ENCODE results near the gene CDK15. TPM values are rescaled to one million over a fixed set of nuclear protein-coding genes. Genes with fewer than 3 reads are reported as not detected.

The CDK15 gene
- polyA plus RNA-seq, 1 donor = 2.9 TPM

DNA sequence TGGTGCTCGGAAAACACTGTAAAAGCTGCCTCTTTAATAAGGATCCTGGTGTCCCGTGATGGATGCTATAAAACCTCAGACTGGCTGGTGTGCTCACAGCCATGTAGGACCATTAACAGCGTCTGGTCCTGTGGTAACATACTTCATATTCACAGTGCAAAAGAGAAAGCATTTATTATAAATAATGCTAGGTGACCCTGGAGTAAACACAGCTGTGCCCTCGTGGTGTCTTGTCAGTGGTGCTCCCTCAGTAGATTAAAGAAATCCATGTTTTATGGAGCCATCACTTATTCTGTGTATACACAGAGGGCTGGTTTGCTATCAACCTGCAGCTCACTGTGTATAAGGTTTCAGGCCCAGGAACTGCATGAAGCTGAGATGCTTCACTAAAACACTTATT is 106.9 kb downstream of the CDK15 start:
- no peak for DNase-seq

- no peak for DNase-seq
These were observed 109.1 kb downstream of the CDK15 start for GRCh38 chr2:201915446-201915845.

DNA sequence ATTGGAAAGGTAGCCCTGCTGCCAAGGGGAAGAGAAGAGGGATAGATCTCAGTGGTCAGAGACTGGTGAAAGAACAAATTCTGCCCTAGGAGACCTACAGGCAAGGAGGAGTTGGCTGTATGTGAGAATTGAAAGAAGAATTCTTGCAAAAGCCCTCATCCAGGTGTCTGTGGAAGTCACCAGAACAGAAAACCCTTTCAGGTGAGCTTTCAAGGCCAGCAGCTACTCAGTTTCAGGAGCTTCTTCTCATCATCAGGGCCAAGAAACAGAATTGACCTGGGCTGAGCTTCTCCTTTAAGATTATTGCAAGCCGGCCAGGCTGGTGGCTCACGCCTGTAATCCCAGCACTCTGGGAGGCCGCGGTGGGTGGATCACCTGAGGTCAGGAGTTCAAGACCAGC is 110.2 kb downstream of the CDK15 start:
- no peak for DNase-seq

GRCh38 chr2:201918616-201919307 is 112.4 kb downstream of the CDK15 start:
- no peak for DNase-seq

DNA sequence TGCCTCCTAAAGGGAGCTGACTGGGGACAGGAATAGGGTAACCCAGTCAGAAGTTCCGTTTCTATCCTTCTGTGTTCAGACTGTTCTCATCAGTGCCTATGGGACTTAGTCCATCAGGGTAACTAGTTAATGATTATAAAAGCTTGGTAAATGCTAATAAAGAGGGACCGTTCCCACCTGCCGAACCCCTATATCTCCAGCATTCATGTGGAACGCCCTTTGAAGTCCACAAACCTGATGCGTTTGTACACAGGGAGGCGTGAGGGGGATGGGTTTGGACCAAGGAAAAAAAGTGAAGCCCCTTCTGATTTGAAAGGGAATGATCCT is 112.9 kb downstream of the CDK15 start:
- DNase-seq = no peak

DNA sequence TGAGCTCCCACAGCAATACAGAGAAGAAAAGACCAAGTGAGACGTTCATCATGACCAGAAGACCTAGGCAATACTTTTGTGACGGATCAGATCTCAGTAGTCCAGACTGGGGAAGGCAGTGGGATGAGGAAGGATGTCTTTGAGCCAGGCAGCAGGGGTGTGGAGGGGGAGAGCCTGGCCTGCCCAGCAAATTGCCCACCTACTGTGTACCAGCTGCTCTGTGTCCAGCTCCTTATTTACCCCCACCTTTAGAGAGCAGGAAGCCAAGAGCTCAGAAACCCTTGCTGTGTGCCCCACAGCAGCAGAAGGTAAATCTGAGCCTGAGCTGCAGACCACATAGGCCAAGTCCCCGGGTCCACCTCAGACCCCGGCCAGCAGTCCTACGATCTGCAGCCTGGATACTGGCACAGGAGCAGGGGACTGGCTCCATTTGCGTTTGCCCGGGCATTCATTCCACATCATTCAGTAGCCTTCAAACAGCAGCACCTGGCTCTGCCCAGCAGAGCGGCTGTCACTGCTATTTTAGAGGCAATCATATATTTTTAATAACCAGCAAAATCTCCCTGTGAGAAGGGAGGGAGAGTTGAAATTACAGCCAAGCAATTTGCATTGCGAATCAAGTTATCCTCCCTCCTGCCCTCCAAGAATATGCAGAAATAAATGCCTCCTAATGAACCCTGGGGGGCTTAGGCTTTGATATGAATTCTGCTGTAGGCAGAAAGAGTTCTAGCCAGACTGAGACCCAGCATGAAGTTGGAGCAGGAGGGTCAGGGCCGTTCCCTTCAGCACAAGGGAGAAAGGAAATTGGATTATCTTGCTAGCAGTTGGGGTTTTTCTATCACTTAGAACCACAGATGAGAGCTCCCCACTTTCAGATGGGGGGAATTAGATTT is 117.3 kb downstream of the CDK15 start:
- DNase-seq = no peak

GRCh38 chr2:201924453-201924852 is 118.1 kb downstream of the CDK15 start:
- DNase-seq = no peak

GRCh38 chr2:201925056-201925455 is 118.7 kb downstream of the CDK15 start:
- no peak for DNase-seq

- no peak for DNase-seq
These were observed 119.7 kb downstream of the CDK15 start for GRCh38 chr2:201926067-201926466.

DNA sequence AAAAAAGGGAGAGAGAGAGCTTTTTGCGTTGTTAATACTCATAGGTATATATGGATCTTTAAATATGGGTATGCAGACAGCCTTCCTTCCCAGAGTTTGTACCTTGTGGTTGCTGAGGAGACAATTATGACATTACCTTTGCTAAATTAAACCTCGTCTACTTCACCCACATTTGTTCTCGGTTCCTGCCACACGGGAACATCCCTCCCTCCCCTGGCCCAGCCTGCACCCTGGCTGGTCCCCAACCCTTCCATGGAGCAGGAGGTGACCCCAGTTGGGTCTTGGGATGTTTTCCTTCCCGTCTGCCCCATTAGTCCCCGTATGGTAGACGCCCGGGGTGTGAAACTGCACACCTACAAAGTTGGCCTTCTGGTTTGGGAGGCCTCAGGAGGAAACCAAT is 122.0 kb downstream of the CDK15 start:
- DNase-seq = no peak

- DNase-seq = no peak
These were observed 123.1 kb downstream of the CDK15 start for GRCh38 chr2:201929281-201930026.

DNA sequence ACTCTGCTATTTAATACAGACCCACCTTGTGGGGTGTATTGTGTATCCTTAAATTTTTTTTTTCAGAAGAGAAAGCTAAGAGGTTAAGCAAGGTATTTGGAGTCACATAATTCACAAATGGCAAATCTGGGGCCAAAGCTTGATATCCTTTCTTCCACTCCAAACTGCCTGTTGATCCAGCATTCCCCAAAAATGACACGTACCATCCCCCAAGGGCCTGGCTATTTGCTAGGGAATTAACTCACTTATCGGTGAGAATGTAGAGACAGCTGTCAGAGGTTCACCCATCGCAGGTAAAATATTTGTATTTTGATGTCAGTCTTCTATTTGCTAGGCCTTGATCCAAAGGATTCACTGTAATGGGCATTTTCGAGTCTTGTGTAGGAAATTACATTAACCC is 123.7 kb downstream of the CDK15 start:
- DNase-seq = no peak

GRCh38 chr2:201930831-201931230 is 124.5 kb downstream of the CDK15 start:
- DNase-seq = no peak

- DNase-seq = no peak
These were observed 125.1 kb downstream of the CDK15 start for GRCh38 chr2:201931475-201931874.

DNA sequence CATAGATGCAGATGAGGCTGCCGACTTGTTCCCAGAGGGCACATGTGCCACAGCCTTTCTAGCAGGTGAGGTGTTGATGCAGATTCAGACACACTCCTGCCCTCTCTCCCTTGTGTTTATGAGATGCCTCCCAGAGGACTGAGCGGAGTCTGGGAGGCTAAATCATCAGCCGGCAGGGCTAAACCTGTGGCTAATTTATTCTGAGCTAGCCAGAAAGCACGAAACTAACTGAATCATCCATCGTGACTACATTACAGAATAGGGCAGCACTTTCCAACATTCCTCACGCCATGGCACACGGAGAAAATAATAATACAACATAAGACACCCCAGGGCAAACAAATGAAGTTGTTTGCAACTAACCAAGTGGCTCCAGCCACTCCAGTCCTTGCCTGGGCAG is 125.6 kb downstream of the CDK15 start:
- no peak for DNase-seq

DNA sequence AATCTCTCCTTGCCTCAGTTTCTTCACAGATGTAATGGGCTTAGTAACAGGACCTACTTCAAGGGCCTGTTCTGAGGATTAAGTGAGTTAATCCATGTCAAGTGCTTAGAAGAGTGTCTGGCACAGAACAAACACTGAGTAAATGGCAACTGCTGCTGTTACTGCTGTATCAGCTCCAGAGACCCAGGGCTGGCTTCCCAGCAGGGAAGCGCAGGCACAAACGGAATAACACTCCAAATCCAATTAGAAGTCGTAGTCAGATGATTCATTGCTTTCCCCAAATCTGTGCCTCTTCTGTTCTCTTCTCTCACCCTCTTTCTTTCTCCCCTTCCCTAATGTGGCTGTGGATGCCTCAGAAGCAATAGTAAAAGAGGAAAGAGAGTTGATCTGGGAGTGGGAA is 126.2 kb downstream of the CDK15 start:
- no peak for DNase-seq

- DNase-seq = no peak
These were observed 127.5 kb downstream of the CDK15 start for GRCh38 chr2:201933792-201934237.

DNA sequence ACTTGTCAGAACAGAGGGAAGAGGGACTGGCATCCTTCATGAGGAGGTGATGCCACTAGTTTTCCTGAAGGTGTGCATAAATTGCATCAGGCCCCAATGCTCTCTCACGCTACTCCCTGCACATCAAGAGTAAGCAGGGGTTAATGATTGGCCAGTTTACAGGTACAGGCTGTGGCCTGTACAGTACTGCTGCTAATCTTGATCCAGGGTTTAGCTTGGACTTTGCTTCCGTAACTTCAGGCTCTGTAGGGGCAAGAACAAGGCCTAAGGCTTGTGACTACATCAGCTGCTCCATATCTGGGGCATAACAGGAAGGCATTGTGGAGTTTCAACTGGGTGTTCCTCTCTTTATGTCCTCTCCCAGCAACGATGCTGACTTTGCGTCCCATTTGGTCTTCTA is 130.5 kb downstream of the CDK15 start:
- DNase-seq = no peak

DNA sequence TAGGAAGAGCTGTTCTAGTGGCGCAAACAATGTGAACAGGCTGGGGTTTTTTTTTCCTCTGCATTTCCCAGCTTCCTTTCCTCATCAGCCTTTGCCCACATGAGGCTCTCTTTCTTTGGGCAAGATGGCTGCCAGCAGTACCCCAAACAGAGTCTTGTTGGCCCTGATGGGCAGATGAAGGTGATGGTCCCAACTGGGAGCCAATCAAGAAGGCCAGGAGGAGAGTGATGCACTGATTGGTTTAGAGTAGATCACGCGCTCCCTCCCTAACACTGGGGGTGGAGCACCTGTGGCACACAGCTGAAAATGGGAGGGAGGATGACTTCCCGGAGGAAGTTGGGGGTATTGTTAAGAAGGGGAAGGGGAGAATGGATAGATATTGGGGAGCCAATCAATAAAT is 131.0 kb downstream of the CDK15 start:
- DNase-seq = no peak

DNA sequence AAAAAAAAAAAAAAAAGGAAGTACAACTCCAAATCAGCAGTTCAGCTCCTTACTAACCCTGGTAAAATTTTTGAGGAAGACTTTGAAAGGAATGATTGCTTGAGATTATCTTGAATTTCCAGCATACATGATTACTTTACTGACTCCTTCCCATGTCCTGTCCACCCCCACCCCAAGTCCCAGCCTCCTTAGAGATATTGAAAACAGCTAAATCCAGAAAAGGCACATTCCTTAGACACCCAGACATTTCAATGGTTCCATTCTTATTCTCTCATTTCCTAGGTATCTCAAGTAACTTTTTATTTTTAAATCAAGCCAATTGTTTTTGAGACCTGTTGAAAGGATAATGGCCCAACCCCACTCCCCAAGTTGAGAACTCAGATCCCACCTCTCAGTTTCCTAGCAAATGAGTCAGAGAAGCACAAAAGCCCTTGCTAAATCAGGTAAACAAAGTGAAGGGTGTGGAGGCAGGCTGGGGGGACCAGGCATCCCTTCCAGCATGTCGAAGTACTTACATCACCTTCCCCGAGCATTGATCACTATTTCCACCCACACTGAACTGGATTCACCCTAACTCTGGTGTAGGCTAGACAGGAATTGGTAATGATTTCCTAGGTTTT is 131.9 kb downstream of the CDK15 start:
- no peak for DNase-seq

- no peak for DNase-seq
These were observed 132.4 kb downstream of the CDK15 start for GRCh38 chr2:201938781-201939180.

DNA sequence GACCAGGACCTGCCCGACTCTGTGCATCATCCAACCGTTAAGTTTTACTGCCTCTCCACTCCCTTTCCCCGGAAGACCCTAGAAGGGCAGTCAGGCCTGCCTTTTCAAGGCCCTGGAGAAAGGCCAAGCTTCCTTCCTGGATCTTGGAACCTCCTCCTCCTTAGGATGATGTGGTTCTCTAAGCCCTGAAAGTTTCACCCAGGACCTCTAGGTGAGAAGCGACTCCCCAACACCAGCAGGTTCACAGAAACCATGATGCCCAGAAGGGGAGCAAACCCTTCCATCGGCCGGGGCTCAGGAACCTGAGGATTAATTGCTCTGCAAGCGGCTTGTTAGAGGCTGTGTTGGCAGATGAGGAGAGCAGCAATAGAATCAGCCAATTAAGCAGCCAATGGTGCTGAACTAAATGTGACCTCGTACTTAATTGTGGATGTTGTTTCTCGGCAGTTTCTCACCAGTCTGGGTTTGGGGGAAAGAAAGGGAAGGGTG is 133.2 kb downstream of the CDK15 start:
- DNase-seq = no peak

GRCh38 chr2:201942531-201942930 is 136.2 kb downstream of the CDK15 start:
- no peak for DNase-seq
